A549 (cell line): ENCODE data around the gene DPEP2NB. TPM values are rescaled to one million over a fixed set of nuclear protein-coding genes. Genes with fewer than 3 reads are reported as not detected.

ENCODE experiments used
- ATAC-seq, 2 experiments: fragments of 200-7000 bp in 1 of 2; fragments of >200 bp in 1 of 2; cut with Nextera tagmentation in 1 of 2; cut with Tn5 transposase in 1 of 2; 3 replicates each; pipeline versions ENCODE4 v1.8.0 to v1.9.1; 2018 to 2020; ENCODE audit warnings: mild to moderate bottlenecking in 1 of 2, moderate library complexity in 1 of 2
- CTCF ChIA-PET: fragments of 300-600 bp; sonication (Branson Sonifier 250); formaldehyde crosslinking; extraction: SDS; loops from one replicate; lab custom pipeline; 2021; ENCODE audit warnings: antibody characterized with exemption, inconsistent platforms; lab: Yijun Ruan, JAX
- POLR2A ChIA-PET: fragments of 350-600 bp; formaldehyde crosslinking; extraction: SDS; loops from one replicate; lab custom pipeline; 2021; ENCODE audit warnings: antibody characterized with exemption, inconsistent platforms; lab: Yijun Ruan, JAX
- DNase-seq, 2 experiments: peaks; one replicate each; pipeline versions ENCODE4 v3.0.0 to v3.0.0-alpha.2; 2011 to 2016; ENCODE audit warnings: low read depth in 1 of 2, low spot score in 1 of 2
- FAIRE-seq: peaks from 2 replicates; lab custom pipeline; 2011; peaks lifted over from hg19 to GRCh38; lab: Jason Lieb, UNC
- H3K27ac ChIP-seq, 2 experiments: fragments of >200 bp; sonication (Bioruptor Twin); formaldehyde crosslinking; 3 replicates each; pipeline ENCODE4 v1.5.1; 2016 to 2017
- H3K4me1 ChIP-seq: fragments of >200 bp; sonication (Bioruptor Twin); formaldehyde crosslinking; 3 replicates; pipeline ENCODE4 v1.6.1; 2016
- H3K4me2 ChIP-seq: fragments of >200 bp; sonication (Bioruptor Twin); formaldehyde crosslinking; 3 replicates; pipeline ENCODE4 v1.6.1; 2016
- H3K4me3 ChIP-seq: fragments of >200 bp; sonication (Bioruptor Twin); formaldehyde crosslinking; 3 replicates; pipeline ENCODE4 v1.5.1; 2016
- H3K9me3 ChIP-seq: fragments of >200 bp; sonication (Bioruptor Twin); formaldehyde crosslinking; 3 replicates; pipeline ENCODE4 v1.6.1; 2016
- CBX8 ChIP-seq: fragments of 200-600 bp; sonication (generic); IDR thresholded peaks from 2 replicates; pipeline ENCODE4 v1.6.1; 2016
- CTCF ChIP-seq: fragments of >200 bp; sonication (Bioruptor Twin); formaldehyde crosslinking; IDR thresholded peaks from 3 replicates; pipeline ENCODE4 v1.5.1; 2016
- E2F6 ChIP-seq: IDR thresholded peaks from 2 replicates; pipeline ENCODE4 v1.6.1; 2012; ENCODE audit warnings: low read depth, borderline replicate concordance
- EHF ChIP-seq: fragments of 250-450 bp; sonication (Bioruptor Pico); IDR thresholded peaks from 2 replicates; pipeline ENCODE4 v1.5.0; 2020; ENCODE audit warnings: mild to moderate bottlenecking
- EP300 ChIP-seq, 2 experiments: fragments of >200 bp; sonication (Bioruptor Twin); formaldehyde crosslinking; IDR thresholded peaks; 2 replicates in 1 of 2; 3 replicates in 1 of 2; pipeline ENCODE4 v1.6.1; 2016 to 2017
- ESRRA ChIP-seq: fragments of 150-350 bp; IDR thresholded peaks from 2 replicates; pipeline ENCODE4 v1.6.1; 2014; ENCODE audit warnings: mild to moderate bottlenecking, low read length, borderline replicate concordance
- FOSB ChIP-seq: fragments of 250-450 bp; sonication (Bioruptor Pico); IDR thresholded peaks from 2 replicates; pipeline ENCODE4 v1.5.0; 2020; ENCODE audit warnings: mild to moderate bottlenecking, moderate library complexity
- FOSL2 ChIP-seq, 2 experiments: fragments of 450-650 bp in 1 of 2; fragments of >200 bp in 1 of 2; sonication (Bioruptor Twin) in 1 of 2; formaldehyde crosslinking; IDR thresholded peaks; 2 replicates each; pipeline versions ENCODE4 v1.5.0 to v1.6.1; 2016 to 2020; ENCODE audit warnings: mild to moderate bottlenecking in 1 of 2, moderate library complexity in 1 of 2
- HEYL ChIP-seq: fragments of 250-450 bp; sonication (Bioruptor Pico); IDR thresholded peaks from 2 replicates; pipeline ENCODE4 v1.8.0; 2021; ENCODE audit warnings: mild to moderate bottlenecking, moderate library complexity
- HMGXB4 ChIP-seq: fragments of 250-450 bp; sonication (Bioruptor Pico); IDR thresholded peaks from 2 replicates; pipeline ENCODE4 v1.5.0; 2021; ENCODE audit warnings: mild to moderate bottlenecking, moderate library complexity, borderline replicate concordance
- HOXB5 ChIP-seq: fragments of 250-450 bp; sonication (Bioruptor Pico); IDR thresholded peaks from 2 replicates; pipeline ENCODE4 v1.5.0; 2020; ENCODE audit warnings: mild to moderate bottlenecking, moderate library complexity
- JUN ChIP-seq, 2 experiments: fragments of >200 bp; sonication (Bioruptor Twin); formaldehyde crosslinking; IDR thresholded peaks; 2 replicates in 1 of 2; 3 replicates in 1 of 2; pipeline ENCODE4 v1.6.1; 2016 to 2017
- JUNB ChIP-seq: fragments of >200 bp; sonication (Bioruptor Twin); formaldehyde crosslinking; IDR thresholded peaks from 2 replicates; pipeline ENCODE4 v1.6.1; 2016
- MAX ChIP-seq: IDR thresholded peaks from 2 replicates; pipeline ENCODE4 v1.6.1; 2012
- MAZ ChIP-seq: fragments of 150-350 bp; IDR thresholded peaks from 2 replicates; pipeline ENCODE4 v1.6.1; 2014; ENCODE audit warnings: antibody characterized with exemption, low read depth, low read length, borderline replicate concordance
- MYC ChIP-seq: IDR thresholded peaks from 2 replicates; pipeline ENCODE4 v1.6.1; 2012; ENCODE audit warnings: mild to moderate bottlenecking, inconsistent platforms, low read length, improper control_type of control experiment, borderline replicate concordance
- NPAS2 ChIP-seq: fragments of 250-450 bp; sonication (Bioruptor Pico); IDR thresholded peaks from 2 replicates; pipeline ENCODE4 v1.8.0; 2022; ENCODE audit warnings: mild to moderate bottlenecking, moderate library complexity, borderline replicate concordance
- PHF8 ChIP-seq: fragments of 200-600 bp; sonication (generic); IDR thresholded peaks from 2 replicates; pipeline ENCODE4 v1.6.1; 2016; ENCODE audit warnings: low read depth, mild to moderate bottlenecking, antibody characterized with exemption, moderate library complexity, borderline replicate concordance
- RAD21 ChIP-seq, 2 experiments: fragments of >200 bp in 1 of 2; sonication (Bioruptor Twin) in 1 of 2; formaldehyde crosslinking in 1 of 2; IDR thresholded peaks in 1 of 2; conservative IDR thresholded peaks in 1 of 2; 2 replicates in 1 of 2; 3 replicates in 1 of 2; pipeline ENCODE4 v1.6.1; 2012 to 2018; ENCODE audit warnings: inconsistent platforms in 1 of 2
- RNF2 ChIP-seq: fragments of 200-600 bp; sonication (generic); IDR thresholded peaks from 2 replicates; pipeline ENCODE4 v1.6.1; 2016; ENCODE audit warnings: low read depth, mild to moderate bottlenecking, antibody characterized with exemption, moderate library complexity, borderline replicate concordance
- SMC3 ChIP-seq: fragments of >200 bp; sonication (Bioruptor Twin); formaldehyde crosslinking; IDR thresholded peaks from 3 replicates; pipeline ENCODE4 v1.6.1; 2018; ENCODE audit warnings: inconsistent platforms
- TFCP2L1 ChIP-seq: fragments of 250-450 bp; sonication (Bioruptor Pico); IDR thresholded peaks from 2 replicates; pipeline ENCODE4 v1.5.0; 2021; ENCODE audit warnings: mild to moderate bottlenecking
- ZSCAN20 ChIP-seq: fragments of 250-450 bp; sonication (Bioruptor Pico); IDR thresholded peaks from 2 replicates; pipeline ENCODE4 v1.8.0; 2022; ENCODE audit warnings: mild to moderate bottlenecking, moderate library complexity
- WGBS: methylation state at CpG from one replicate; pipeline ENCODE4 v1.1.6; 2017; ENCODE audit errors: missing lambda C conversion rate; 5-methylcytosine and 5-hydroxymethylcytosine counted together
- polyA plus RNA-seq, 4 experiments: library from polyadenylated mRNA; depleted of rRNA in 3 of 4; stranded (reverse); fragments of >200 nt; fragmentation: RNase III in 1 of 4; extraction: RNeasy Plus Mini Kit Qiagen cat#74134 plus additional on column Dnase treatment in 1 of 4; gene quantifications; 2 replicates in 3 of 4; 3 replicates in 1 of 4; pipeline ENCODE4 v1.2.3, GENCODE V29; 2011 to 2017
- TF ChIP-seq, protein P1 (sequence below): fragments of >200 bp; sonication (Bioruptor Twin); formaldehyde crosslinking; IDR thresholded peaks from 2 replicates; pipeline ENCODE4 v1.6.1; 2016

Gene DPEP2NB
- polyA plus RNA-seq, 2 of the 4 experiments (the other 2 are of a cell fraction) = not detected

- peaks cover 5% of the 10 kb centered on the region; the same call in 1 of the 3 replicates for H3K4me1 ChIP-seq
- H3K4me2 ChIP-seq = peak overlapping the region; percentile 70
- 29% methylated on average over 21 of the region's 39 CpGs for WGBS
- no peaks in the 10 kb centered on the region for H3K9me3 ChIP-seq
- FAIRE-seq (no peak), ATAC-seq (peak; percentile 92 to 98)
- POLR2A ChIA-PET = no interaction called here
- CTCF ChIA-PET = interaction anchor here (0.5 to 3.7 kb wide), 25 partner anchors 9 to 435 kb away, joined by 3 to 21 read pairs (median 4); no protein-coding TSS in a partner anchor
- peak; percentile 57; the same call in 1 of the 2 replicates for TF ChIP-seq MYC
- TF ChIP-seq HMGXB4 = no peak
- peak; percentile 47 to 73; a peak in 4 of 5 replicates for TF ChIP-seq RAD21 (conservative IDR thresholded peaks at IDR 0.05 in 1 of 2, IDR thresholded peaks at IDR 0.05 in 1 of 2)
- TF ChIP-seq TFCP2L1 = no peak
- TF ChIP-seq SMC3 = peak; percentile 90
- TF ChIP-seq CBX8 = no peak
- 0 out of 2 replicates have a peak, but pooled peaks have one; percentile 51 for TF ChIP-seq E2F6
- peak; percentile 67 for TF ChIP-seq MAX
- no peak for TF ChIP-seq ZSCAN20 (CRISPR knock-in tag)
- no peak for TF ChIP-seq EHF (CRISPR knock-in tag)
- no peak for TF ChIP-seq FOSL2 (IDR thresholded peaks at IDR 0.05)
- TF ChIP-seq FOSL2 (CRISPR knock-in tag; IDR thresholded peaks at IDR 0.05) = 0 out of 2 replicates have a peak, but pooled peaks have one; percentile 17
- TF ChIP-seq EP300 (IDR thresholded peaks at IDR 0.05) = no peak
- TF ChIP-seq CTCF = peak; percentile 98
- no peak for TF ChIP-seq JUN (IDR thresholded peaks at IDR 0.05)
- TF ChIP-seq ESRRA = no peak
- no peak for TF ChIP-seq HOXB5 (CRISPR knock-in tag)
- TF ChIP-seq NPAS2 (CRISPR knock-in tag) = no peak
- TF ChIP-seq, all 56 proteins: peak for 7
- Histone ChIP-seq H3K27ac (peak overlapping the region; percentile 66 to 82), H3K4me3 (peak overlapping the region; percentile 20; the same call in 1 of the 3 replicates)
- DNase-seq = peak; percentile 76 to 80
These were observed 22.3 kb downstream of the DPEP2NB start for GRCh38 chr16:67993207-67994039.

DNA sequence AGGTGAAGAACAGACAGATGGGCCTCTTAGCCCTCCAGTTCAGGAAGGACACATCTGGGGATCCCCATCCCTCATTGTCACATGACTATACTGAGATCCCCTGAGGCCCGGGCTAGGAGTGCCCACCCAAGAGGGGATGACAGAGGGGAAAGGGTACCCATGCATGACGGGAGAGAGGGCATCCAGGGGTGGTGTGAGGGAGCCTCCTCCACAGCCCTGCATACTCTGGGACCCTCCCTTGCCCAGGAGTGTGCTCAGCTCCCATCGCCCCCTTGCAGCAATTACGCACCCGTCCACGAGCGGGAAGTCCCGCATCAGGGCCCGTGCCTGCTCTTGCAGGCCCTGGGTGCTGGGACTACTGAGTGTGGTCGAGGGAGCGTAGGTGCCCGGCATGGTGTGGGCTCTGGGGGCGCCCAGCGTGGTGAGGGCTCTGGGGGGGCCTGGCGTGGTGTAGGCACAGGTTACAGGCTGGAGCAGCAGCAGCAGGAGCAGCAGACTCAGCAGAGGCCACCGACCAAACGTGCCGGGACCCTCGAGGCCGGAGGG, 23.0 kb downstream of the DPEP2NB start:
- no peaks in the 10 kb centered on the region for H3K9me3 ChIP-seq
- H3K27ac ChIP-seq = peak overlapping the region in 1 of 2 experiments; percentile 45; a peak in 1 of 6 replicates
- 72% methylated on average over 20 of the region's 20 CpGs for WGBS
- ATAC-seq = peak; percentile 35; a peak in 5 of 6 replicates
- peak overlapping the region; percentile 70 for H3K4me2 ChIP-seq
- FAIRE-seq = no peak
- CTCF ChIA-PET = interaction anchor here (0.6 to 5.5 kb wide), 12 partner anchors 10 to 363 kb away, joined by 3 to 21 read pairs (median 6); partner anchors contain the start of genes DDX28 and DUS2
- no peak overlapping the region for H3K4me3 ChIP-seq
- TF ChIP-seq RNF2 (no peak), MAZ (no peak), HEYL (CRISPR knock-in tag) (no peak), TFCP2L1 (no peak), JUNB (no peak), PHF8 (no peak), NPAS2 (CRISPR knock-in tag) (no peak), FOSB (CRISPR knock-in tag) (no peak)
- TF ChIP-seq, protein P1, sequence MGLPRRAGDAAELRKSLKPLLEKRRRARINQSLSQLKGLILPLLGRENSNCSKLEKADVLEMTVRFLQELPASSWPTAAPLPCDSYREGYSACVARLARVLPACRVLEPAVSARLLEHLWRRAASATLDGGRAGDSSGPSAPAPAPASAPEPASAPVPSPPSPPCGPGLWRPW = no peak
- no peak for DNase-seq
- POLR2A ChIA-PET = no interaction called here
- peaks cover 5% of the 10 kb centered on the region; the same call in 1 of the 3 replicates for H3K4me1 ChIP-seq
